A673 (cell line): ENCODE measurements around the gene THSD4. TPM values are rescaled to one million over a fixed set of nuclear protein-coding genes. Genes with fewer than 3 reads are reported as not detected.

Source experiments
- BruUV-seq: library from RNA; stranded (reverse); fragments of 400-500 nt; replicated peaks from 2 replicates; lab custom pipeline; 2021; lab: Mats Ljungman, UMichigan
- CTCF ChIA-PET: fragments of 300-600 bp; sonication (Branson Sonifier 250); formaldehyde crosslinking; loops from one replicate; lab custom pipeline; 2022; ENCODE audit warnings: antibody characterized with exemption; lab: Charles Lee
- POLR2A ChIA-PET: fragments of 300-600 bp; sonication (Branson Sonifier 250); formaldehyde crosslinking; loops from one replicate; lab custom pipeline; 2022; ENCODE audit warnings: antibody characterized with exemption; ENCODE audit not compliant: low non-redundant PET; lab: Charles Lee
- DNase-seq: peaks from one replicate; pipeline ENCODE4 v3.0.0-alpha.2; 2015; ENCODE audit warnings: low spot score
- H3K27ac ChIP-seq: fragments of 200-600 bp; sonication (generic); 2 replicates; pipeline ENCODE4 v1.5.1; 2016; ENCODE audit warnings: mixed run types, low read depth, mild to moderate bottlenecking, mixed read lengths, antibody characterized with exemption, low read length; ENCODE audit not compliant: poor library complexity, severe bottlenecking
- H3K27me3 ChIP-seq: fragments of 200-600 bp; sonication (generic); replicated peaks from 2 replicates; pipeline ENCODE4 v1.6.1; 2017; ENCODE audit warnings: mixed run types, low read depth, mild to moderate bottlenecking, mixed read lengths, antibody characterized with exemption, low read length; ENCODE audit not compliant: insufficient read depth, poor library complexity
- H3K36me3 ChIP-seq: fragments of 200-600 bp; sonication (generic); 2 replicates; pipeline ENCODE4 v1.6.1; 2016; ENCODE audit warnings: mixed run types, mild to moderate bottlenecking, mixed read lengths, antibody characterized with exemption, low read length; ENCODE audit not compliant: insufficient read depth, poor library complexity, severe bottlenecking
- H3K4me1 ChIP-seq: fragments of 200-600 bp; sonication (generic); 2 replicates; pipeline ENCODE4 v1.6.1; 2017; ENCODE audit warnings: mixed run types, mild to moderate bottlenecking, mixed read lengths, antibody characterized with exemption, low read length; ENCODE audit not compliant: insufficient read depth, poor library complexity, severe bottlenecking
- H3K4me3 ChIP-seq: fragments of 200-600 bp; sonication (generic); 2 replicates; pipeline ENCODE4 v1.5.1; 2016; ENCODE audit warnings: low read depth, mixed run types, mild to moderate bottlenecking, mixed read lengths, low read length; ENCODE audit not compliant: poor library complexity, severe bottlenecking
- H3K9me3 ChIP-seq: fragments of 200-600 bp; sonication (generic); 2 replicates; pipeline ENCODE4 v1.6.1; 2016; ENCODE audit warnings: mixed run types, low read depth, mild to moderate bottlenecking, mixed read lengths, antibody characterized with exemption, low read length; ENCODE audit not compliant: poor library complexity, severe bottlenecking
- CTCF ChIP-seq: fragments of 300-800, 200-600 bp; sonication (generic); conservative IDR thresholded peaks from 2 replicates; pipeline ENCODE4 v1.5.1; 2017; ENCODE audit warnings: low read depth, mild to moderate bottlenecking, antibody characterized with exemption, low read length, moderate library complexity, mixed read lengths
- EZH2 ChIP-seq: fragments of 200-600 bp; sonication (generic); IDR thresholded peaks from 2 replicates; pipeline ENCODE4 v1.6.1; 2017; ENCODE audit warnings: borderline replicate concordance, low read depth, mild to moderate bottlenecking, mixed read lengths, antibody characterized with exemption, low read length; ENCODE audit not compliant: poor library complexity, severe bottlenecking
- intact Hi-C: fragments of 100-400 bp; cut with micrococcal nuclease; formaldehyde crosslinking; loops from one replicate; pipeline ENCODE4 v1.10.0; 2022; ENCODE audit not compliant: unreplicated experiment
- total RNA-seq: library from RNA; stranded (reverse); gene quantifications from 2 replicates; pipeline ENCODE4 v1.2.3, GENCODE V29; 2021

THSD4 gene
- total RNA-seq, 1 experiment from 2014 or later: 2.4 TPM

GRCh38 chr15:71238926-71239325 is 123.7 kb downstream of the THSD4 start:
- no peak for DNase-seq
- H3K9me3 ChIP-seq: no peaks in the 10 kb centered on the region
- TF ChIP-seq CTCF (no peak), EZH2 (no peak)
- intact Hi-C loops: no loop called here
- no peaks in the 10 kb centered on the region for H3K36me3 ChIP-seq
- H3K27me3 ChIP-seq: no peaks in the 10 kb centered on the region
- no peaks in the 10 kb centered on the region for H3K4me1 ChIP-seq
- no peak overlapping the region for H3K4me3 ChIP-seq
- ChIA-PET POLR2A (no interaction called here), CTCF (no interaction called here)
- BruUV-seq: no TSS peak
- no peak overlapping the region for H3K27ac ChIP-seq

GRCh38 chr15:71239592-71240364 is 124.5 kb downstream of the THSD4 start:
- DNase-seq: no peak
- H3K9me3 ChIP-seq: no peaks in the 10 kb centered on the region
- no peaks in the 10 kb centered on the region for H3K36me3 ChIP-seq
- BruUV-seq: no TSS peak
- H3K4me1 ChIP-seq: no peaks in the 10 kb centered on the region
- CTCF ChIA-PET: no interaction called here
- no peak overlapping the region for H3K27ac ChIP-seq
- no peak overlapping the region for H3K4me3 ChIP-seq
- H3K27me3 ChIP-seq: no peaks in the 10 kb centered on the region
- intact Hi-C loops: no loop called here
- POLR2A ChIA-PET: no interaction called here
- TF ChIP-seq CTCF (no peak), EZH2 (no peak)

GRCh38 chr15:71242292-71242691 is 127.0 kb downstream of the THSD4 start:
- no peak overlapping the region for H3K27ac ChIP-seq
- CTCF ChIA-PET: interaction anchor here (0.6 kb wide), 1 partner anchor 158 kb away, joined by 3 read pairs; no protein-coding TSS in a partner anchor
- no TSS peak for BruUV-seq

More at GRCh38 chr15:71242292-71242691, 127.0 kb downstream of the THSD4 start:
- Histone ChIP-seq H3K36me3 (no peaks in the 10 kb centered on the region), H3K9me3 (no peaks in the 10 kb centered on the region), H3K4me1 (no peaks in the 10 kb centered on the region), H3K27me3 (no peaks in the 10 kb centered on the region), H3K4me3 (no peak overlapping the region)
- intact Hi-C loops: no loop called here
- POLR2A ChIA-PET: no interaction called here
- no peak for DNase-seq
- TF ChIP-seq CTCF: no peak
- TF ChIP-seq EZH2: no peak
